GM23248 (cell line): ENCODE results near the gene OPCML.

Experiments used
- EZH2 ChIP-seq: fragments of 200-600 bp; sonication (generic); IDR thresholded peaks from 2 replicates; pipeline ENCODE4 v1.6.1; 2018; ENCODE audit warnings: antibody characterized with exemption, mild to moderate bottlenecking; ENCODE audit not compliant: insufficient read depth, poor library complexity, severe bottlenecking
- EZH2phosphoT487 ChIP-seq: fragments of 200-600 bp; sonication (generic); IDR thresholded peaks from 2 replicates; pipeline ENCODE4 v1.6.1; 2018; ENCODE audit warnings: antibody characterized with exemption, moderate library complexity, mild to moderate bottlenecking, low read depth; ENCODE audit not compliant: insufficient read depth

GRCh38 chr11:133425992-133426391, 106.3 kb downstream of the OPCML start:
- TF ChIP-seq EZH2, result no peak
- TF ChIP-seq EZH2phosphoT487, result no peak
